Activated CD4-positive, alpha-beta T cell treated with anti-CD3 and anti-CD28 coated beads, Interleukin-2, amount 10 ng/mL, durations not matched to agents 24 days and 14 days (primary cell): ENCODE data around the gene USP9X. TPM values are rescaled to one million over a fixed set of nuclear protein-coding genes. Genes with fewer than 3 reads are reported as not detected.
A peak's percentile ranks its signal among the peaks of the same experiment; 100 is the strongest.

ENCODE experiments used
- DNase-seq: peaks from one replicate; pipeline ENCODE4 v3.0.0; 2022
- H3K27ac Mint-ChIP-seq: one replicate; pipeline ENCODE4 v1.8.0; 2022; ENCODE audit warnings: mild to moderate bottlenecking, mixed read lengths
- H3K27me3 Mint-ChIP-seq: one replicate; pipeline ENCODE4 v1.8.0; 2022; ENCODE audit warnings: mixed read lengths
- H3K36me3 Mint-ChIP-seq: one replicate; pipeline ENCODE4 v1.8.0; 2022; ENCODE audit warnings: low read depth, mild to moderate bottlenecking, mixed read lengths
- H3K4me1 Mint-ChIP-seq: one replicate; pipeline ENCODE4 v1.8.0; 2021; ENCODE audit warnings: mixed read lengths
- H3K4me3 Mint-ChIP-seq: one replicate; pipeline ENCODE4 v1.8.0; 2022; ENCODE audit warnings: mild to moderate bottlenecking, moderate library complexity, mixed read lengths
- H3K9me3 Mint-ChIP-seq: one replicate; pipeline ENCODE4 v1.8.0; 2021; ENCODE audit warnings: mixed read lengths
- intact Hi-C: fragments of 100-400 bp; cut with micrococcal nuclease; formaldehyde crosslinking; loops from one replicate; pipeline ENCODE4 v1.15.1; 2023
- total RNA-seq: library from RNA; stranded (reverse); gene quantifications from 2 replicates; pipeline ENCODE4 v1.2.3, GENCODE V29; 2022

USP9X gene
- total RNA-seq, 1 donor from 2014 or later, result 49.8 TPM

DNA sequence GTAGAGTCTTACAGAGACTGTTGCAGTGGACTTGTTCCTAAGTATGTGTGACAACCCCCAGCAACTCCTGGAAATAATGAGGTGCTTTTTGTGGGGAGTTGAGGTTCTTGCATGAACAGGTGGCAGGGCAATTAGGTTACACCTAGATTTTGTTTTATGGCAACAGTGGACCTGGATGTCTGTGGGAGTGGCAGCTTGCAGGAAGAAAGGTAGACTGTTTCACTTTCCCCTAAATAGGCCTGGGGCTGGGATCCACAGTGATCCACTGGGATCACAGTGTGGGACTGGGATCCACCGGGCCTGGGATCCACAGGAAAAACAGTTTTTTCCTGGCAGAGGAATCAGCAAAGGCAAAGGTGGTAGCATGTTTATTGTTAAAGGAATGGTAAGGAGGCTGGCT is 18.3 kb upstream of the USP9X start:
- no peaks in the 10 kb centered on the region for H3K9me3 Mint-ChIP-seq
- no peak overlapping the region for H3K27ac Mint-ChIP-seq
- H3K4me3 Mint-ChIP-seq, result no peak overlapping the region
- intact Hi-C loops, result no loop called here
- H3K27me3 Mint-ChIP-seq, result no peaks in the 10 kb centered on the region
- DNase-seq, result no peak
- H3K4me1 Mint-ChIP-seq, result no peaks in the 10 kb centered on the region
- H3K36me3 Mint-ChIP-seq, result no peaks in the 10 kb centered on the region

DNA sequence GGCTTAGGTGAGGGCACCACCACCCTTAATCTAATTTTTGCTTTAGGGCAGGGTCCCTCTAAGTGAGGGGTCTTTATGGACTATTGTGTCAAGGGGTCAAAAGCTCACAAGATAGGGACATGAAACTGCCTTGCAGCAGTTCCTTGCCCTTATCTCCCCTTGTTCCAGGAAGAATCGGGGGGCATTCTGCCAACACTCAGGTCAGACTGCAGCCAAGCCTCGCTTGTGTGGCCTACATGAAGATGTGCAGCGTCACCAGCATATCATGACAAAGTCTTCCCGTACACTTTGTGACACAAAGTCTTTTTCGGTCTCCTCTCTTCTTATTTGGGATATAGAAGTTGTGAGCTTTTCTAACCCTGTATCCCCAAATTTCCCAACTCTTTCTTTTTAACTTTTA is 17.5 kb upstream of the USP9X start:
- intact Hi-C loops, result no loop called here
- H3K36me3 Mint-ChIP-seq, result no peaks in the 10 kb centered on the region
- no peak overlapping the region for H3K4me3 Mint-ChIP-seq
- no peaks in the 10 kb centered on the region for H3K4me1 Mint-ChIP-seq
- no peak for DNase-seq
- H3K27ac Mint-ChIP-seq, result no peak overlapping the region
- no peaks in the 10 kb centered on the region for H3K9me3 Mint-ChIP-seq
- no peaks in the 10 kb centered on the region for H3K27me3 Mint-ChIP-seq

DNA sequence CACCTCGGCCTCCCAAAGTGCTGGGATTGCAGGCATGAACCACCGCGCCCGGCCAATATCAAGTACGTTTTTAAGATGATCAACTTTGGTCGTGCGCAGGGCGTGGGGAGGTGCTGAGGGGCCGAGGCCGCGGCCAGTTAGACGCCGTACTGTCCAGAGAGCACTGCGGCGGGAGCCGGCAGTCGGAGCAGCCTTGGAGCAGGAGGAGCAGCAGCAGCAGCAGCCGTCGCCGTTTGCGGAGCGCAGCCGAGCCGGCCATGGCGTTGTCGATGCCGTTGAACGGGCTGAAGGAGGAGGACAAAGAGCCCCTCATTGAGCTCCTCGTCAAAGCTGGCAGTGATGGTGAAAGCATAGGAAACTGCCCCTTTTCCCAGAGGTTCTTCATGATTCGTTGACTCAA is 8.5 kb upstream of the USP9X start:
- H3K27me3 Mint-ChIP-seq, result peaks cover 2% of the 10 kb centered on the region
- DNase-seq, result no peak
- H3K36me3 Mint-ChIP-seq, result no peaks in the 10 kb centered on the region
- H3K4me3 Mint-ChIP-seq, result no peak overlapping the region
- H3K27ac Mint-ChIP-seq, result no peak overlapping the region
- intact Hi-C loops, result no loop called here
- no peaks in the 10 kb centered on the region for H3K9me3 Mint-ChIP-seq
- no peaks in the 10 kb centered on the region for H3K4me1 Mint-ChIP-seq

DNA sequence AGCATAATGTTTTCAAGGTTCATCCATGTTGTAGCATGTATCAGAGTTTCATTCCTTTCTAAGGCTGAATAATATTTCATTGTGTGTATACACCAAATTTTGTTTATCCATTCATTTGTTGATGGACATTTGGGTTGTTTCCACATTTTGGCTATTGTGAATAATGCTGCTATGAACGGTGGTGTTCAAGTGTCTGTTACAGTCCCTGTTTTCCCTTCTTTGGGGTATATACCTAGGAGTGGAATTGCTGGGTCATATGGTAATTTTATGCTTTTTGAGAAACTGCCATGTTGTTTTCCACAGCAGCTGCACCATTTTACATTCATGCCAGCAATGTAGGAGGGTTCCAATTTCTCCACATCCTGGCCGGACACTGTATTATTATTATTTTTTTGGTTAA is 3.4 kb upstream of the USP9X start:
- H3K27ac Mint-ChIP-seq, result no peak overlapping the region
- intact Hi-C loops, result loop anchor here (5.0 to 10.0 kb wide), 3 partner anchors 67 to 437 kb away; partner anchors contain the start of gene CXorf38
- H3K4me3 Mint-ChIP-seq, result no peak overlapping the region

DNA sequence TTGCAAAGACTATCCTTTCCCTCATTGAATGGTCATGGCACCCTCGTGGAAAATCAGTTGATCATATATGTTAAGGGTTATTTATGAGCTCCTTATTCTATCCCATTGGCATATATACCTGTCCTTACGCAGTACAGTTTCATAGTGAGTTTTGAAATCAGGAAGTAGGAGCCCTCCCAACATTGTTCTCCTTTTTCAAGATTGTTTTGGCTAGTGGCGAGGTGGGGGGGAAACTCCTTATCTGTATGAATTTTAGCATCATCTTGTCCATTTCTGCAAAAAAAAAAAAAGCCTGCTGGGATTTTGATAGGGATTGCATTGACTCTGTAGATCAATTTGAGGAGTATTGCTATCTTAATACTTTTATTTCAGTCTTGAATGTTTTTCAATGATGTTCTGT is 2.5 kb upstream of the USP9X start:
- H3K27ac Mint-ChIP-seq, result no peak overlapping the region
- no peak overlapping the region for H3K4me3 Mint-ChIP-seq
- peaks cover 2% of the 10 kb centered on the region for H3K36me3 Mint-ChIP-seq
- intact Hi-C loops, result loop anchor here (5.0 to 10.0 kb wide), 3 partner anchors 68 to 438 kb away; partner anchors contain the start of gene CXorf38
- H3K9me3 Mint-ChIP-seq, result no peaks in the 10 kb centered on the region
- peaks cover 4% of the 10 kb centered on the region for H3K4me1 Mint-ChIP-seq
- H3K27me3 Mint-ChIP-seq, result peaks cover 2% of the 10 kb centered on the region
- no peak for DNase-seq

More for the DNA sequence above, 3.4 kb upstream of the USP9X start:
- peaks cover 2% of the 10 kb centered on the region for H3K27me3 Mint-ChIP-seq
- no peaks in the 10 kb centered on the region for H3K36me3 Mint-ChIP-seq
- H3K9me3 Mint-ChIP-seq, result no peaks in the 10 kb centered on the region
- H3K4me1 Mint-ChIP-seq, result peaks cover 1% of the 10 kb centered on the region
- no peak for DNase-seq

DNA sequence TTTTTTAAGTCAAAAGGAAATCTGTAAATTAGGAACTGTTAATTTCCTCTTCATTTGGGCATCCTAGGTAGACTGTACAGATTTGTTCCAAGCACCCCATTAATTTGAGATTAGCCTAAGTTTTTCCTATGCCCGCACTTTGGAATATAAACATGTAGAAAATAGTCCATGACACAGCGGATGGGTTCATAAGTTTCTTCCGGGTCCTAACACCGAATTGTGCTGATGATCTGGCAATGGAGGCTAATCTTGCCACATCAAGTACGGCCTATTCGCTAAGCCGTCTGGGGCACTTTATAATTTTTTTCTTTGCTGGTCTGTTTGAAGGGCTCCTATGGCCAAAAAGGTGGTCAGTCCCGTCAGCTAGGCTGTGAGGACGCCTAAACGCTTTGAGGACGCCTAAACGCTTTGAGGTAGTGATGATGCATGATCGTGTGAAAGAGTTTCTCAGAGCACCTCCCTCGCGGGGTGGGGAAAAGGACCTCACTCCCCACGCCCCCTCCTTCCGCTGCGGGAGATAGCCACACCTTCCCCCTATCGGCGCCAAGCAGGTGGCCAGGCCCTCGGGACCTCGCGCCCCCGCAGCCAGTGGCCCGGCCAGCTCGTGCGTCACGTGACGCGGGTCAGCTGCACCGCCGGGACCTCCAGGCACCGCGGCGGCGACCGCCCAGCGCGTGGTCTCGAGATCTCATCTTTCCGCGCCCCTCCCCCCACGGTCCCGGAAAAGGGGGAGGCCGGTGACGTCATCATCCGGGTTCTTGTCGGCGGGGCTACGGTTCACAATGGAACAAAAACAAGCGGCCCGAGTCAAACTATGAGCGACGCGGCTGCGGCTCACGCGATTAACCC is 977 bp upstream of the USP9X start:
- Mint-ChIP-seq H3K27me3 (peaks cover 2% of the 10 kb centered on the region), H3K9me3 (no peaks in the 10 kb centered on the region), H3K4me3 (peak overlapping the region; percentile 92), H3K4me1 (peaks cover 10% of the 10 kb centered on the region), H3K36me3 (peaks cover 6% of the 10 kb centered on the region), H3K27ac (peak overlapping the region; percentile 99)
- peak; percentile 97 for DNase-seq
- intact Hi-C loops, result loop anchor here (1.0 to 10.0 kb wide), 5 partner anchors 69 to 439 kb away; partner anchors contain the start of gene CXorf38

DNA sequence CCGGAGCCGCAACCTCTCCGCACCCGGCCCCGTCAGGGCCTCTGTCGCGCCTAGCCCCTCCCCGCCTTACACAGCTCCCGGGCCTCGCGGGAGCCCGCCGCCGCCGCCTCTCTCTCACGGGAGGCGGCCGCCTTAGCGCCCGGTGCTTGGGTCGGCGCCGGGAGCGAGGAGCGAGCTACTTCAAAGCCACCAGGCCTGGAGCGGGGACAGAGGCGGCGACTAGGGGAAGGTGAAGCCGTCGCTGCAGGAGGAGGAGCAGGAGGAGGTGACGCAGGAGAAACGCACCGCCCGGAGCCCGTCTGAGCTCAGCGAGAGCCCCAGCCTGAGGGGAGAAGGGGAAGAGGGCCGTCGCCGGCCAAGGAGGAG is 250 bp downstream of the USP9X start:
- Mint-ChIP-seq H3K27ac (peak overlapping the region; percentile 99), H3K9me3 (no peaks in the 10 kb centered on the region), H3K27me3 (no peaks in the 10 kb centered on the region), H3K36me3 (peaks cover 8% of the 10 kb centered on the region), H3K4me3 (peak overlapping the region; percentile 92), H3K4me1 (peaks cover 14% of the 10 kb centered on the region)
- intact Hi-C loops, result loop anchor here (1.0 to 10.0 kb wide), 4 partner anchors 32 to 441 kb away; partner anchors contain the start of genes CXorf38 and MED14
- DNase-seq, result peak; percentile 89

DNA sequence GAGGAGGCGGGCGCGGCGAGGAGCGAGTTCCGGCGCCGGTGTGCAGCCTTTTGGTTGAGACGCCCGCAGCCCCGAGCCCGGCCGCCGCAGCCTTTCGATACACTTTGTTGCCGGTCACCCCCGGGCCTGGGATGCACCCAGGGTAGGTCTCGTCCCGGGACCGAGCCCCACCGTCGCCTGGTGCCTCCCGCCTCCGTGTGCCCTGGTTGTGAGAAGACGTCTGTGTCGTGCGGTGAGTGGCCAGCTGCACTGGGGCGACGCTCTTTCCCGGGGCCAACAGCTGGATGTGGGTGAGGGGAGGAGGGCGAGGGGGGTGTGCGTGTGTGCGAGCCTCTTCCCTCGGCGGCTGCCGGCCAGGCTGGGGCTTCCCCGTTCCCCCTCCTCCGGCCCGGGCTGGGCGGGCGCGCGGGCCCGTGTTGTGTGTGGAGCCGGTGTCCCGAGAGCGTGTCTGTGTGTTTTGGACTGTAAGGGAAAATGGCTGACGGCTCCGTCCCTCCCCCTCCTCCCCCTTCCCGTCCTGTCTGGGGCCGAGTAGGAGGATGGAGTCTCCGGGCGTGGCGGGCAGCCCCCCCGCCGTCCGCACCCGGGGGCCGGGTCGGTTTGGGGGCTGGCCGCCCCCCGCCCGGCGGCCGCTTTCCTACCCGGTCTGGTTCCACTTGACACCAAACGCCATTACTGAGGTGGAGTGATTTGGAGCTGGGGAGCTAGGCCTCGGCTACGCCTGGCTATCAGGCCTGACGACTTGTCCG is 807 bp downstream of the USP9X start:
- peak overlapping the region; percentile 92 for H3K4me3 Mint-ChIP-seq
- intact Hi-C loops, result loop anchor here (1.0 to 10.0 kb wide), 4 partner anchors 31 to 441 kb away; partner anchors contain the start of genes CXorf38 and MED14
- H3K27me3 Mint-ChIP-seq, result no peaks in the 10 kb centered on the region
- peaks cover 8% of the 10 kb centered on the region for H3K36me3 Mint-ChIP-seq
- DNase-seq, result peak; percentile 80
- H3K9me3 Mint-ChIP-seq, result no peaks in the 10 kb centered on the region
- H3K4me1 Mint-ChIP-seq, result peaks cover 17% of the 10 kb centered on the region
- H3K27ac Mint-ChIP-seq, result peak overlapping the region; percentile 99

DNA sequence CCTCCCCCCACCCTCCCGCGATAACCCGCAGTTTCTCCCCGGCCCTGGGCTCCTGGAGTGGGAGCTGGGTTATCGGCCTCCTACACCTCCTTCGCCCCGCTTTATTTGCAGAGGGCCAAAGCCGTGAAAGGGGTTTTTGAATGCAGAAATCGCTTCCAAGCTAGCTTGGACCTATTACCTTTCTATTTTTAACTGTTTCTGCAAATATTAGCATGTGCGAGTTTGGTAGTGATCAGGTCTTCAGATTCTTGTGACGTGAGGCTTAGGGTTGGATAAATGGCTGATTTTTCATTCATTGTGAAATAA is 1.3 kb downstream of the USP9X start:
- Mint-ChIP-seq H3K36me3 (peaks cover 8% of the 10 kb centered on the region), H3K27me3 (no peaks in the 10 kb centered on the region), H3K27ac (peak overlapping the region; percentile 90), H3K4me1 (peaks cover 21% of the 10 kb centered on the region), H3K4me3 (peak overlapping the region; percentile 92), H3K9me3 (no peaks in the 10 kb centered on the region)
- intact Hi-C loops, result loop anchor here (10.0 kb wide), 2 partner anchors 72 to 442 kb away; partner anchors contain the start of gene CXorf38
- DNase-seq, result no peak

DNA sequence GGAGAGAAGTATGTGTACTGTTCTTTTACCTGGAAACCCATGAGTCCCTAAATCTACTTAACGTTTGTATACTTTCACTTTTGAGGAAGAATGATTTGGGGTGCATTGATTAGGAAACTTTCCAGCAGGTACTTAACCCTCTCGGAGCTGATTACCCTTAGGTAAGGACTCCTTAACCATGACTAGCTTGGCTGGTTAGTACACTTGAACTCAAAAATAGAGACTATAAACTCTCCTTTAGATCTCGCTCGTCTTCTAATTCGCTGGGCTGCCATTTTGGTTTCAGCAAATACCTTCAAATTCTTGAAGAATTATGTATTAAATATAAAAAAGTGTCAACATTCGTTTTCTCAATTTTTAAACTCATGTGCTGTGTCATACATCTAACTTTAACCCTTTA is 2.0 kb downstream of the USP9X start:
- no peaks in the 10 kb centered on the region for H3K9me3 Mint-ChIP-seq
- H3K27ac Mint-ChIP-seq, result peak overlapping the region; percentile 90
- intact Hi-C loops, result loop anchor here (10.0 kb wide), 2 partner anchors 72 to 442 kb away; partner anchors contain the start of gene CXorf38
- peaks cover 8% of the 10 kb centered on the region for H3K36me3 Mint-ChIP-seq
- DNase-seq, result peak; percentile 55
- peaks cover 23% of the 10 kb centered on the region for H3K4me1 Mint-ChIP-seq
- no peaks in the 10 kb centered on the region for H3K27me3 Mint-ChIP-seq
- peak overlapping the region; percentile 92 for H3K4me3 Mint-ChIP-seq

DNA sequence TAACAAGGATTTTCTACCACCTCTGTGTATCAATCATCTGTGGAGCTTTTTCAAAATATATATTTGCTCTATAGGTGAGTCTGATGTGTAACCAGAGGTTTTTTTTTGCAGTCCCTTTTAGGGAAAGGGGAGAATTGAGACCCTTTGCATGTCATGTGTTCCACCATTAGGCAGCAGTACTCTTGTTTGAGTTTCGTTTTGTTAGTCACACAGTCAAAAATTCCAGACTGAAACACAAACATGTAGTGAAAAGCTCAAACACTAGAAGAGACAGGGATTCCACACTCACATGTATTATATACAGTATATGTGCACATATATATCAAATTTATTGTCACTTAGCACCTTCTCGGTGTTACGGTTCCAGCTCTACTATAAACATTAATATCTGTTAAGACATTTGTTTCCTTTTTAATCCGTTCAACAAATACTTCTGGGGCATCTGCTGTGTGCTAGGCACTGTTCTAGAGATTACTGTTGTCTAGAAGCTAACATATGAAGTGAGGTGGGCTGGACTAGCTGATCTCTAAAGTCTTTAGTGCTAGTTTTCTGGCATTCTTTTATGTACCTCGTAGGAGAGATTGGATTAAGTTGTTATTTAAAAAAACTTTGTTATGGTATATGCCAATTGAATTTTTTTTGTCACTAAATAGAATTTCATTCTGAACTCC is 5.5 kb downstream of the USP9X start:
- Mint-ChIP-seq H3K27ac (peak overlapping the region; percentile 81), H3K4me1 (peaks cover 30% of the 10 kb centered on the region), H3K36me3 (peaks cover 13% of the 10 kb centered on the region), H3K4me3 (peak overlapping the region; percentile 53), H3K9me3 (no peaks in the 10 kb centered on the region), H3K27me3 (no peaks in the 10 kb centered on the region)
- intact Hi-C loops, result no loop called here
- DNase-seq, result no peak

DNA sequence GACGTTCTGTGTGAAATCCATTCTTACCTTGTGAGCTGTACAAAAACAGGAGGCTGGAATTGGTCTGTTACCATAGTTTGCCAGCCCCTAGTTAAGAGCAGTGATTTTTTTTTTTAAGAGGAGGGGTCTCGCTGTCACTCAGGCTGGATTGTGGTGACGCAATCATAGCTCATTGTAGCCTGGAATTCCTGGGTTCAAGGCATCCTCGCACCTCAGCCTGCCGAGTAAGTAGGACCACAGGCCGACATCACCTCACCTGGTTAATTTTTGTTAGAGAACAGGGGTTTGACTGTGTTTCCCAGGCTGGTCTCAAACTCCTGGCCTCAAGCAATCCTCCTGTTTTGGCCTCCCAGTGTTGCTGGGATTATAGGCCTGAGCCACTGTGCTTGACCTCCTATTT is 7.5 kb downstream of the USP9X start:
- H3K36me3 Mint-ChIP-seq, result peaks cover 10% of the 10 kb centered on the region
- no peak overlapping the region for H3K27ac Mint-ChIP-seq
- no peak overlapping the region for H3K4me3 Mint-ChIP-seq
- H3K9me3 Mint-ChIP-seq, result no peaks in the 10 kb centered on the region
- DNase-seq, result no peak
- peaks cover 39% of the 10 kb centered on the region for H3K4me1 Mint-ChIP-seq
- intact Hi-C loops, result no loop called here
- H3K27me3 Mint-ChIP-seq, result no peaks in the 10 kb centered on the region

DNA sequence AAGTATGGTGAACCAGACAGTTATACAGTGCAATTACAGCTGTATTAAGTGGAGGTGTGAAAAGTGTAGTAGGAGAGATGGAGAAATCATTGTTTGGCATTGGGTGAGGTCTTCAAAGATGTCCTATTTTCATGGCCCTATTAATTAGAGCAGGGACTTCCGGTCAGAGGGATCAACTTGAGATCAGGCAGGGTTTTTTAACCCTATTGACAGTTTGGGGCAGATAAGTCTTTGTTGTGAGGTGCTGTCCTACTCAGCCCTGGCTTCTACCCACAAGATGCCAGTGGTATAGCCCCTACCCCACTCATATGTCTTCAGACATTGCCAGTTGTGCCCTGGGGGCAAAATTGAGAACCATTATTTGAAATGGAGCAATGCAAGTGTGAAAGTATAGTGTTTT is 9.9 kb downstream of the USP9X start:
- H3K4me1 Mint-ChIP-seq, result peaks cover 33% of the 10 kb centered on the region
- H3K9me3 Mint-ChIP-seq, result no peaks in the 10 kb centered on the region
- intact Hi-C loops, result no loop called here
- H3K27me3 Mint-ChIP-seq, result no peaks in the 10 kb centered on the region
- H3K4me3 Mint-ChIP-seq, result no peak overlapping the region
- no peak overlapping the region for H3K27ac Mint-ChIP-seq
- peaks cover 5% of the 10 kb centered on the region for H3K36me3 Mint-ChIP-seq
- no peak for DNase-seq
